GM04503 (cell line): Measurements from ENCODE around the gene ROR1.
A peak's percentile ranks its signal among the peaks of the same experiment; 100 is the strongest.

Experiments
- DNase-seq: peaks from one replicate; pipeline ENCODE4 v3.0.0-alpha.2; 2012; ENCODE audit warnings: low read depth

The ROR1 gene

GRCh38 chr1:63884486-63884885 lies 110.7 kb downstream of the ROR1 start:
- no peak for DNase-seq

DNA sequence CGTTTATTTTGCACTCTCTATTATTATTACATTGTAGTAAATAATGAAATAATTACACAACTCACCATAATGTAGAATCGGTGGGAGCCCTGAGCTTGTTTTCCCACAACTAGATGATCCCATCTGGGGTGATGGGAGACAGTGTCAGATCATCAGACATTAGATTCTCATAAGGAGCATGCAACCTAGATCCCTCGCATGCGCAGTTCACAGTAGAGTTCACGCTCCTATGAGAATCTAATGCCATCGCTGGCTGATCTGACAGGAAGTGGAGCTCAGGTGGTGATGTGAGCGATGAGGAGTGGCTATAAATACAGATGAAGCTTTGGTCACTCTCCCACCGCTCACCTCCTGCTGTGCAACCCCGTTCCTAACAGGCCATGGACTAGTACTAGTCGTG lies 112.1 kb downstream of the ROR1 start:
- DNase-seq, result no peak

DNA sequence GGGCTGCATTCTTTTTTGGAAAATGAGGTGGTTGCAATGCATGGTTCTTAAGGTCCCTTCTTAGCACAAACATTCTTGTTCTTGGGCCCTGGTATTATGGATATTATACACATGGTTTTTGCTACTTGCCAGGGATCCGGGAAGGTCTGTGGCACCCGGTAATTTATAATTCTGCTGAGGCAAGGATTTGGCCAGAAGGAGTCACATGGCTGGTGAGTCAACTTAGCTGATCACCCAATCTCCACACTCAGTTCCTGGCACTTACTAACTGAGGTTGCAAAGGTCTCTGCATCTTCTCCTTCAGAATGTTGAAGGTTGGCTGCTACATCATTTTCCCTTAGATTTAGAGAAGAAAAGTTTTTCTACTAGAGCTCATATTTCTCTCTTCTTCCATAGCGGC lies 112.5 kb downstream of the ROR1 start:
- DNase-seq, result no peak

- no peak for DNase-seq
Observed at GRCh38 chr1:63887809-63888208, 114.0 kb downstream of the ROR1 start.

DNA sequence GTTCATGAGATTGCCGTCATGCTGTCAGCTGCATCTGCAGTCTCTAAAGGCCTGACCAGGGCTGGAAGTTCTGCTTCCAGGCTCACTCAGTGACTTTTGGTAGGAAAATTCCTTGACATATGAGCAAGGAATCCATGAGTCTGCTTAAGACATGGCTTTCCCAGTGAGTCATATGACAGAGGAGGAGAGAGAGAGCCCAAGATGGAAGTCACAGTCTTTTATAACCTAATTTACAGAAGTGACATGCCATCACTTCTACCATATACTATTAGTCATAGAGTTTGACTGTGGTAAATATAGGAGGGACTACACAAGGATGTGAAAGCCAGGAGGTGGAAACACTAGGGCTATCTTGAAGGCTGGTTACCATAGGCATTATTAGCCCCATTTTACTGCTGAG lies 115.2 kb downstream of the ROR1 start:
- DNase-seq, result peak; percentile 37

DNA sequence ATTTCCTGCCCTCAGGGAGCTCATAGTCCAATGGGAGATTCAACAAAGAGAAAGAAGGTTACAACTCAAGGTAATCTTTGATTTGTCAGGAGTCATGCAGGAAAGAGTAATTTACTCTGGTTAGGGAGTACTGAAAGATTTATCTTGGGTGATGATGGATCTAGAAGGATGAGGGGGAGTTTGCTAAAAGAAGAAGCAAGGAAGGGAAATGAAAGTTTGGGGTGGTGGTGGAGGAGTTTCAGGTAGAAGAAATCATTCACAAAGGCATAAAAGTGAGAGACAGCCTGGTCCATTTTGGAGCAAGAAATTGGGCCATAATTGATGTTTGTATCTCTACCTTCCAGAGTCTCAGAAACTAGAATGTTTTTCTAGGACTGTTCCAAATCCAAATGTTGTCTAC lies 116.7 kb downstream of the ROR1 start:
- no peak for DNase-seq

- DNase-seq, result no peak
Observed at GRCh38 chr1:63891060-63891690, 117.4 kb downstream of the ROR1 start.

DNA sequence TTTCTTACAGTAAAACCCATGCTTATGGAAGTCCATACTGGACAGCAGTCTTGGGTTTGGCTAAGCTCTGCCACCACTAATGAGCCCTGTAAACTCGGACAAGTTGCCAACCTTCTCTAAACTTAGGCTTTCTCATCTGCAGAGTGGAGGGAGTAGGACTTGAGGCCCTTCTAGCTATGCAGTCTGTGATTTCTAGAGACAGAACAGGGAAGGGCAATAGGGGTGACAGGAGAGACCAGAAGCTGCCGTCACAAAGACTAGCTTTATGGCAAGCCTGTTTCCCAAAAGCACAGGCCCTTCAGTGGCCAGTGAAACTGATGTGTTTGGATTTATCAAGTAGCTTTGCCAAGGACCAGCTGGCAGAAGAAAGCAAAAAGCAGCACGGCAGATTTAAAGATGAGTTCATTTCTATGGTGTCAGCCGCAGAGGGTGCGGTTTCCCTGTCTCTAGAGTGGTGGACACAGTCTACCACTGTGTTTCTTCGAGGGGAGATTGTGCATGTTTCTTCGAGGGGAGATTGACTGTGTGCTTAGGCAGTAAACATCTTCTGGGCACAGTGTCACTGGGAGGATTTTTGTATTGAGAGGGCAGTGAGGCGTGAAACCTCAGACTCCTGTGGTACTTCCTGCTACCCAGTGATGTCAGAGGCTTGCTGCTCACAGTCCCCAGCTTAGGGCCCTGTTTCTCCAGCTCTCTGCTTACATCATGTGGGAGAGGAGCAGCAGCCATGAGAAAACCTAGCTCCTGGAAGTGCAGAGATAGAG lies 119.0 kb downstream of the ROR1 start:
- DNase-seq, result peak; percentile 49

DNA sequence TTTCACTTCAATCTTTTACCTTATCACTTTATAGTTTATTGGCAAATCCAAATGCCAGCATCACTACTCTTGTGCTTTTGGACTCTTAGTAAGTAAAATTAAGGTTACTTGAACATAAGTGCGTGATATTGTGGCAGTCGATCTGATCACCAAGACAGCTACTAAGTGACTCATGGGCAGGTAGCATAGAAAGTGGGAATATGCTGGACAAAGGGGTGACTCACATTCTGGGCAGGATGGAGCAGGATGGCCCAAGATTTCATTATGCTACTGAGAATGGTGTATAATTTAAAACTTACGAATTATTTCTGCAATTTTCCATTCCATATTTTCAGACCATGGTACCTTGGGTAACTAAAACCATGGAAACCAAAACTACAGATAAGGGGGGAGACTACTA lies 120.2 kb downstream of the ROR1 start:
- DNase-seq, result no peak

- no peak for DNase-seq
Observed at GRCh38 chr1:63894627-63895265, 120.9 kb downstream of the ROR1 start.

- DNase-seq, result no peak
Observed at GRCh38 chr1:63896755-63897154, 122.9 kb downstream of the ROR1 start.

GRCh38 chr1:63898428-63899196 lies 124.8 kb downstream of the ROR1 start:
- DNase-seq, result no peak

DNA sequence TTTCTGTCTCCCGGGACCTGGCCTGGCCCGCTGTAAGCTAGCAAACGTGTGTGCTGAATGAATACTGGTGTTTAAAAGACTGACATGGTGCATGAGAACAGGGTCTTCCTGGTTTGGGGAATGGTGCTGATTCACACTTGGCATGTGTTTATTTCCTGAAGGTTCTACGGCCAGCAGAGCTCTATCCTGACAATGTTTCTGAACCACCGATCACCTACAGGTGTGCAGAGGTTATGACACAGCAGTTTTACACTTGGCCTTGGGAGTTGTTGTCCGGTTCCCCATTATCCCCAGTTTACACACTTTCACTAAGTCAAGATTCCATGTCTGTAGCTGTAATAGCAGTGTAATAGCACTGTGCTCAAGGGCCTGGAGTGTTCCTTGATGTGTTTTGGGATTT lies 127.3 kb downstream of the ROR1 start:
- DNase-seq, result no peak

GRCh38 chr1:63902844-63903589 lies 129.2 kb downstream of the ROR1 start:
- DNase-seq, result no peak

DNA sequence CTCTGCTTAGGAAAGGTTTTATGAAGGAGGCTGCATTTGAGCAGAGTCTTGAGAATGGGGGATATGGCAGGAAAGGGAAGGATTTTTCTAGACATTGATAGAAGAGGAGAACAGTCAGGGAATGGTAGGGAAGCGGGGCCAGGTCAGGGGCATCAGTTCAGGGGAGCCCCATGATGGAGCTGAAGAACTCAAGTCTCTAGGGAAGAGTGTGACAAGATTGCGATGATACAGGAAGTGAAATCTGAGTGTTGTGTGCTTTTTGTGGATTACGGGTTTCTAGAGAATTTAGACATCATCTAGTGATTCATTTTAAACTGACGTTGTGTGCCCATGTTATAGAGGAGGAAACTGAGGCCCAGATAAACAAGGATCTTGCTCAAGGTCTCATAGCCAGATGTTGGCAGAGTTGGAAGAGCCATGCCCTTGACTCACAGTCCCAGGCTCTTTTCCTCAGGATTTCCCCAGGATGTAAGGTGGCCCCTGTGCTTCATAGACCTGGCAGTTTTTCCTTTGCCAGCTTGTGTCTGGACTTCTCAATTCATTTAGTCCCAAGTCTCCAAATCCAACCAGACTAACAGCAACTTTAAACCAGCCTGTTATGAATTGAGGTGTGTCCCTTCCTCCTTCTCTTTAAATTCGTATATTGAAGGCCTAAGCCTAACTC lies 130.3 kb downstream of the ROR1 start:
- no peak for DNase-seq

GRCh38 chr1:63904826-63905225 lies 131.0 kb downstream of the ROR1 start:
- no peak for DNase-seq

DNA sequence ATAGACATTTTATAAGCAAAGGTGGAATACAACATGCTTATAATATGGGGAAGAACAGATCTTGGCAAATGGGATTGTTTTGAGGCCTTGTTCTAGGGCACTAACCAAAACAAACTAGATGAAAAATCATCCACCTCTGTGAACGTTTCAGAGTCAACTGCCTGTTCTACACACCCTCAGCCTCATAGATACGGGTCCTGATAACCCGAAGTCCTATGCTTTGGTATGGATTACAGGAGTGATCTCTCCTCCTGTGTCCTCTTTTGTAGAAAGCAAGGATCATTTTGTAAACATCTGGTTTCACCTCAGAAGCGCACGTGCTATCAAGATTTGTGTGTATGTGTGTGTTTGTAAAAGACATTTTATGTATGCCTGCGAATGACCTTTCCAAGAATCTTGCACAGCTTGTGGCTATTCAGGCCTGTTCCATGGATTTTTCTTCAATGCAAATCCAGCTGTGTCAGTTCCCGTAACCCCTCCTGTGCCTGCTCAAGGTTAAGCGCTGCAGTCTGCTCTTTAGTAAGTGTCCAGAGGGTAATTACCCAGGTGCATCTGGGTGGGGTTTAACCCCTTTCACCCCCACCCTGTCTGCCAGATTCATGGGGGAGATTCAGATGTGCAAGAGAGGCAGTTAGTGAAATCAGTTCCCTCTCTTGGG lies 132.4 kb downstream of the ROR1 start:
- no peak for DNase-seq

DNA sequence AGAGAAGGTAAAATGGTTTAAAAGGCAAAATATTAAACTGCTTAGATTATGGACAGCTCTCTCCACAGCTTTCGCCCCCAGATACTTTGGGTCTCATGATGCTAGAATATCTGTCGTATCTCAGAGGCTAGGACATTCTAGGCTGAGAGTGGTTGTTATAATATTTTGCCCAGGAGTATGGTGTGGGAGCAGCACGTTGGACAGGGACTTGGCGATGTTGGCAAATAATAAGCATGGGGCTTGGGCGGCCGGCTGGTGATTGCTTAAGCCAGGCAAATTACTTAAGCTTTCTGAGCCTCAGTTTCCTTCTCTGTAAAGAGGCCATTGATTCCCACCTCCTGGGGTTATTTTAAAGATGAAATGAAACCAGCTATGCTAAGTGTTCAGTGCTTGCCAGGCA lies 133.2 kb downstream of the ROR1 start:
- no peak for DNase-seq

DNA sequence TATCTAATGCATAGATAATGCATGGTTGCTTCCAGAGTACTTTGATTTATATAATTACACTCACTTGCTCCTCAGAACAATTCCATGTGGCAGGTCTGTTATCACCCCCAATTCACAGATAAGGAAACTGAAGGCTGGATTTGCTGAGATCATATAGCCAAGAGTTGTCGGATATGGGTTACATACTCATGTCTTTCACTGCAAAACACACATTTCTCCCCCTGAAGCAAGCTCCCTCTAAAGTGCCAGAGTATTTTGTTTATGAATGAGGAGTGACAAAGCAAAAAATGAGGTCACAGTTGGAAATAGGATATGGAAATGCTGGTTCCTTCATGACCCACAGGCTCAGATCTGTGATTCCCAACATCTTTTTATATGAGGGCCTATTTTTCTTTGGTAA lies 134.2 kb downstream of the ROR1 start:
- DNase-seq, result no peak

DNA sequence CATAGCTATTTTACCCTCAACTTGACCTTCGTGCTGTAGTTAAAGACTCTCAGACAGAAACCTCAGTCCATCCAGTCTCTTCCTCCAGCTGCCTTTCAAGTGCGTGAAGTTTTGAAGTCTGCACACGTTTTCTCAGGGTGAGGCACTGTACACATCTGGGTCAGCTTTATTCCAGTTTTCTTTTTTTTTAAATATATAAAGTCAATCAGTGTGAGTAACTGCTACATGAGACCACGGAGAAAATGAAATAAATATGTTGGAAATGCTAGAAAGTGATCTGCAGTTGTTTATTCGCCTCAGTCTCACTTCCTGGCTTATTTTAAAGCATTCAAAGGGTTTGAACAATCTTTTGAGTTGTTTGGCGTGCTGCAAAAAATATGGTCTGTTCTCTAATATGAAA lies 135.7 kb downstream of the ROR1 start:
- DNase-seq, result no peak

- DNase-seq, result no peak
Observed at GRCh38 chr1:63911049-63911448, 137.2 kb downstream of the ROR1 start.
